ENCODE results near the gene CTBP2. TPM values are rescaled to one million over a fixed set of nuclear protein-coding genes. Genes with fewer than 3 reads are reported as not detected.
"Not testable (repeated sequence)": the region's sequence is repeated elsewhere in the genome, so short reads cannot be mapped to it uniquely, and the experiment has no call there.

The CTBP2 gene
- total and polyA plus RNA-seq, 8 donors, result 71.2 to 90.0 (median 84.1) TPM

GRCh38 chr10:125187238-125188194, 27.2 kb upstream of the CTBP2 start:
- ATAC-seq, result no peak
- Histone ChIP-seq H3K27me3 (no peaks in the 10 kb centered on the region), H3K4me1 (no peaks in the 10 kb centered on the region), H3K36me3 (no peaks in the 10 kb centered on the region), H3K9me3 (no peaks in the 10 kb centered on the region), H3K27ac (no peak overlapping the region), H3K4me3 (no peak overlapping the region)
- intact Hi-C loops (cut with DNase I), result no loop called here
- no peak for TF ChIP-seq CTCF (IDR thresholded peaks at IDR 0.05)
- DNase-seq, result no peak

- no peaks in the 10 kb centered on the region for H3K36me3 ChIP-seq
- intact Hi-C loops (cut with DNase I), result no loop called here
- TF ChIP-seq CTCF (IDR thresholded peaks at IDR 0.05), result no peak
- H3K27ac ChIP-seq, result no peak overlapping the region
- DNase-seq, result no peak
- H3K27me3 ChIP-seq, result no peaks in the 10 kb centered on the region
- no peak overlapping the region for H3K4me3 ChIP-seq
- no peaks in the 10 kb centered on the region for H3K9me3 ChIP-seq
- no peaks in the 10 kb centered on the region for H3K4me1 ChIP-seq
- ATAC-seq, result no peak
Measured at GRCh38 chr10:125186431-125187170, 26.2 kb upstream of the CTBP2 start.

- H3K27ac ChIP-seq; intact Hi-C loops (cut with DNase I); ATAC-seq; H3K36me3 ChIP-seq; H3K4me3 ChIP-seq; H3K4me1 ChIP-seq; H3K9me3 ChIP-seq; DNase-seq: not testable (repeated sequence)
- peaks cover 0 to 18% of the 10 kb centered on the region in 2 donors for H3K27me3 ChIP-seq
Measured at GRCh38 chr10:125179107-125179506, 18.7 kb upstream of the CTBP2 start.

- ATAC-seq (no peak), DNase-seq (no peak)
- H3K36me3 ChIP-seq, result no peaks in the 10 kb centered on the region
- no peak overlapping the region for H3K4me3 ChIP-seq
- no peak overlapping the region for H3K27ac ChIP-seq
- TF ChIP-seq CTCF (IDR thresholded peaks at IDR 0.05), result no peak
- peaks cover 0 to 22% of the 10 kb centered on the region in 2 donors for H3K27me3 ChIP-seq
- intact Hi-C loops (cut with DNase I), result no loop called here
- H3K9me3 ChIP-seq, result no peaks in the 10 kb centered on the region
- no peaks in the 10 kb centered on the region for H3K4me1 ChIP-seq
Measured at GRCh38 chr10:125177641-125178640, 17.6 kb upstream of the CTBP2 start.

GRCh38 chr10:125175807-125176206, 15.4 kb upstream of the CTBP2 start:
- intact Hi-C loops (cut with DNase I), result no loop called here
- no peak overlapping the region for H3K4me3 ChIP-seq
- ATAC-seq (no peak), DNase-seq (no peak)
- H3K36me3 ChIP-seq, result no peaks in the 10 kb centered on the region
- no peak overlapping the region for H3K27ac ChIP-seq
- H3K9me3 ChIP-seq, result no peaks in the 10 kb centered on the region
- H3K4me1 ChIP-seq, result no peaks in the 10 kb centered on the region
- peaks cover 0 to 22% of the 10 kb centered on the region in 2 donors for H3K27me3 ChIP-seq
- no peak for TF ChIP-seq CTCF (IDR thresholded peaks at IDR 0.05)

Measured in left lung (tissue), 10 donors.